K562 (cell line): Measurements from ENCODE around the gene COL23A1. TPM values are rescaled to one million over a fixed set of nuclear protein-coding genes. Genes with fewer than 3 reads are reported as not detected.

Source experiments
- BCOR ChIP-seq: fragments of 450-650 bp; IDR thresholded peaks from 2 replicates; pipeline ENCODE4 v1.6.1; 2016
- CBX1 ChIP-seq: sonication (generic); IDR thresholded peaks from 2 replicates; pipeline ENCODE4 v1.6.1; 2016; ENCODE audit warnings: antibody characterized with exemption, low read depth, mild to moderate bottlenecking
- CBX3 ChIP-seq, 2 experiments: IDR thresholded peaks; 1 replicate in 1 of 2; 2 replicates in 1 of 2; pipeline ENCODE4 v1.6.1; 2012; ENCODE audit warnings: inconsistent platforms in 2 of 2, low read length in 2 of 2, borderline replicate concordance in 1 of 2, control low read depth in 1 of 2
- CHD4 ChIP-seq: fragments of 200-600 bp; sonication (generic); IDR thresholded peaks from 3 replicates; pipeline ENCODE4 v1.6.1; 2012; ENCODE audit warnings: low read depth, mild to moderate bottlenecking, mixed read lengths, low read length, inconsistent platforms; ENCODE audit not compliant: insufficient read depth, insufficient replicate concordance, poor library complexity, severe bottlenecking
- CREM ChIP-seq: IDR thresholded peaks from 2 replicates; pipeline ENCODE4 v1.6.1; 2014; ENCODE audit warnings: antibody characterized with exemption, low read depth
- KDM1A ChIP-seq, 2 experiments: fragments of 450-650 bp; IDR thresholded peaks; 2 replicates each; pipeline ENCODE4 v1.6.1; 2016; ENCODE audit warnings: mild to moderate bottlenecking in 2 of 2
- MTA3 ChIP-seq: fragments of 450-650 bp; formaldehyde crosslinking; IDR thresholded peaks from 2 replicates; pipeline ENCODE4 v1.6.1; 2017; ENCODE audit warnings: mild to moderate bottlenecking, borderline replicate concordance
- RAD21 ChIP-seq, 2 experiments: fragments of 250-450 bp in 1 of 2; fragments of 450-650 bp in 1 of 2; sonication (Bioruptor Pico) in 1 of 2; formaldehyde crosslinking in 1 of 2; IDR thresholded peaks in 1 of 2; conservative IDR thresholded peaks in 1 of 2; 2 replicates each; pipeline versions ENCODE4 v1.4.0 to v1.8.0; 2020 to 2022; ENCODE audit warnings: mild to moderate bottlenecking in 2 of 2, moderate library complexity in 1 of 2
- SLC30A9 ChIP-seq: fragments of 250-450 bp; sonication (Bioruptor Pico); IDR thresholded peaks from 2 replicates; pipeline ENCODE4 v1.8.0; 2022; ENCODE audit warnings: mild to moderate bottlenecking, moderate library complexity
- STAG1 ChIP-seq: sonication (generic); formaldehyde crosslinking; IDR thresholded peaks from 2 replicates; pipeline ENCODE4 v1.5.0; 2020; ENCODE audit warnings: missing genetic modification reagents, borderline replicate concordance
- YY1 ChIP-seq, 3 experiments: IDR thresholded peaks; 2 replicates each; pipeline ENCODE4 v1.6.1; 2011; ENCODE audit warnings: low read length in 2 of 3, mild to moderate bottlenecking in 2 of 3, moderate library complexity in 2 of 3, borderline replicate concordance in 1 of 3, control low read depth in 1 of 3, low read depth in 1 of 3; ENCODE audit not compliant: insufficient read depth in 3 of 3, insufficient replicate concordance in 2 of 3, control insufficient read depth in 1 of 3, insufficient read length in 1 of 3; ENCODE audit errors: extremely low read depth in 1 of 3
- ZFP36 ChIP-seq: fragments of 150-350 bp; IDR thresholded peaks from 2 replicates; pipeline ENCODE4 v1.6.1; 2018; ENCODE audit warnings: low read length, low read depth; ENCODE audit not compliant: partially characterized antibody
- ZFX ChIP-seq: sonication (generic); formaldehyde crosslinking; IDR thresholded peaks from 2 replicates; pipeline ENCODE4 v1.8.0; 2022; ENCODE audit warnings: mild to moderate bottlenecking, missing genetic modification reagents, moderate library complexity
- ZNF785 ChIP-seq: fragments of 250-450 bp; sonication (Bioruptor Pico); IDR thresholded peaks from 2 replicates; pipeline ENCODE4 v1.4.0; 2020; ENCODE audit warnings: mild to moderate bottlenecking
- polyA plus RNA-seq, 8 experiments: library from polyadenylated mRNA; depleted of rRNA in 4 of 8; stranded (reverse) in 5 of 8; unstranded in 3 of 8; fragments of >200 nt; fragmentation: Nextera tagmentation in 2 of 8; fragmentation: Illumina TruSeq in 1 of 8; extraction: Ambion mirVana in 2 of 8; extraction: Trizol in 1 of 8; gene quantifications; 2 replicates each; pipeline versions ENCODE4 v1.2.1 to v1.2.3, GENCODE V29; 2011 to 2014; ENCODE audit warnings: inconsistent platforms in 1 of 8, missing spikeins in 1 of 8
- total RNA-seq, 7 experiments: library from RNA; depleted of rRNA in 6 of 7; stranded (reverse); fragments of >200 nt in 6 of 7; fragmentation: Illumina TruSeq in 2 of 7; extraction: Trizol in 2 of 7; gene quantifications; 2 replicates each; pipeline versions ENCODE4 v1.2.1 to v1.2.3, GENCODE V29; 2011 to 2021; ENCODE audit warnings: low replicate concordance in 1 of 7
- TF ChIP-seq, protein P1 (sequence below), 2 experiments: fragments of 450-650 bp; conservative IDR thresholded peaks; 2 replicates each; pipeline ENCODE4 v1.6.1; 2017; ENCODE audit warnings: mild to moderate bottlenecking in 2 of 2, moderate library complexity in 2 of 2
- TF ChIP-seq, protein P2 (sequence below), 2 experiments: fragments of 450-650 bp; formaldehyde crosslinking in 1 of 2; IDR thresholded peaks; 2 replicates each; pipeline versions ENCODE4 v1.4.0 to v1.6.1; 2014 to 2020; ENCODE audit warnings: mild to moderate bottlenecking in 2 of 2, borderline replicate concordance in 1 of 2, low read depth in 1 of 2

COL23A1 gene
- total and polyA plus RNA-seq, 9 of the 15 experiments (the other 6 are each of a cell fraction or from before 2014, with no cell fraction given), result 0.09 TPM; not detected in 8

GRCh38 chr5:178234750-178235587, 355.2 kb downstream of the COL23A1 start (continued):
- TF ChIP-seq SLC30A9 (CRISPR knock-in tag) (no peak), ZFP36 (peak; percentile 89), KDM1A (IDR thresholded peaks at IDR 0.05) (peak; percentile 71 to 75), RAD21 (CRISPR knock-in tag; conservative IDR thresholded peaks at IDR 0.05 in 1 of 2, IDR thresholded peaks at IDR 0.05 in 1 of 2) (peak; percentile 68 to 74), CBX3 (IDR thresholded peaks at IDR 0.05; ENCODE audit: borderline replicate concordance in 1 of 2, low read length in 2 of 2) (peak in 1 of 2 experiments; percentile 43; a peak in 1 of 3 replicates), MTA3 (peak; percentile 36; the same call in 1 of the 2 replicates), CHD4 (peak; percentile 83), STAG1 (CRISPR knock-in tag) (peak; percentile 61; the same call in 1 of the 2 replicates), YY1 (IDR thresholded peaks at IDR 0.05; ENCODE audit: borderline replicate concordance in 1 of 3, control insufficient read depth in 1 of 3, extremely low read depth in 1 of 3, insufficient read depth in 3 of 3, insufficient read length in 1 of 3, insufficient replicate concordance in 2 of 3, low read depth in 1 of 3, low read length in 2 of 3) (peak in 1 of 3 experiments; percentile 27), CREM (peak; percentile 41; the same call in 1 of the 2 replicates), BCOR (peak; percentile 96), CBX1 (peak; percentile 87; the same call in 1 of the 2 replicates), ZFX (CRISPR knock-in tag) (peak; percentile 19; the same call in 1 of the 2 replicates), ZNF785 (CRISPR knock-in tag) (no peak)
- TF ChIP-seq, protein P1, sequence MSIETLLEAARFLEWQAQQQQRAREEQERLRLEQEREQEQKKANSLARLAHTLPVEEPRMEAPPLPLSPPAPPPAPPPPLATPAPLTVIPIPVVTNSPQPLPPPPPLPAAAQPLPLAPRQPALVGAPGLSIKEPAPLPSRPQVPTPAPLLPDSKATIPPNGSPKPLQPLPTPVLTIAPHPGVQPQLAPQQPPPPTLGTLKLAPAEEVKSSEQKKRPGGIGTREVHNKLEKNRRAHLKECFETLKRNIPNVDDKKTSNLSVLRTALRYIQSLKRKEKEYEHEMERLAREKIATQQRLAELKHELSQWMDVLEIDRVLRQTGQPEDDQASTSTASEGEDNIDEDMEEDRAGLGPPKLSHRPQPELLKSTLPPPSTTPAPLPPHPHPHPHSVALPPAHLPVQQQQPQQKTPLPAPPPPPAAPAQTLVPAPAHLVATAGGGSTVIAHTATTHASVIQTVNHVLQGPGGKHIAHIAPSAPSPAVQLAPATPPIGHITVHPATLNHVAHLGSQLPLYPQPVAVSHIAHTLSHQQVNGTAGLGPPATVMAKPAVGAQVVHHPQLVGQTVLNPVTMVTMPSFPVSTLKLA (conservative IDR thresholded peaks at IDR 0.05), result no peak
- TF ChIP-seq, protein P2, sequence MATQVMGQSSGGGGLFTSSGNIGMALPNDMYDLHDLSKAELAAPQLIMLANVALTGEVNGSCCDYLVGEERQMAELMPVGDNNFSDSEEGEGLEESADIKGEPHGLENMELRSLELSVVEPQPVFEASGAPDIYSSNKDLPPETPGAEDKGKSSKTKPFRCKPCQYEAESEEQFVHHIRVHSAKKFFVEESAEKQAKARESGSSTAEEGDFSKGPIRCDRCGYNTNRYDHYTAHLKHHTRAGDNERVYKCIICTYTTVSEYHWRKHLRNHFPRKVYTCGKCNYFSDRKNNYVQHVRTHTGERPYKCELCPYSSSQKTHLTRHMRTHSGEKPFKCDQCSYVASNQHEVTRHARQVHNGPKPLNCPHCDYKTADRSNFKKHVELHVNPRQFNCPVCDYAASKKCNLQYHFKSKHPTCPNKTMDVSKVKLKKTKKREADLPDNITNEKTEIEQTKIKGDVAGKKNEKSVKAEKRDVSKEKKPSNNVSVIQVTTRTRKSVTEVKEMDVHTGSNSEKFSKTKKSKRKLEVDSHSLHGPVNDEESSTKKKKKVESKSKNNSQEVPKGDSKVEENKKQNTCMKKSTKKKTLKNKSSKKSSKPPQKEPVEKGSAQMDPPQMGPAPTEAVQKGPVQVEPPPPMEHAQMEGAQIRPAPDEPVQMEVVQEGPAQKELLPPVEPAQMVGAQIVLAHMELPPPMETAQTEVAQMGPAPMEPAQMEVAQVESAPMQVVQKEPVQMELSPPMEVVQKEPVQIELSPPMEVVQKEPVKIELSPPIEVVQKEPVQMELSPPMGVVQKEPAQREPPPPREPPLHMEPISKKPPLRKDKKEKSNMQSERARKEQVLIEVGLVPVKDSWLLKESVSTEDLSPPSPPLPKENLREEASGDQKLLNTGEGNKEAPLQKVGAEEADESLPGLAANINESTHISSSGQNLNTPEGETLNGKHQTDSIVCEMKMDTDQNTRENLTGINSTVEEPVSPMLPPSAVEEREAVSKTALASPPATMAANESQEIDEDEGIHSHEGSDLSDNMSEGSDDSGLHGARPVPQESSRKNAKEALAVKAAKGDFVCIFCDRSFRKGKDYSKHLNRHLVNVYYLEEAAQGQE (IDR thresholded peaks at IDR 0.05; ENCODE audit: borderline replicate concordance), result peak; percentile 50; the same call in 1 of the 2 replicates
- TF ChIP-seq, protein P2 (CRISPR knock-in tag; IDR thresholded peaks at IDR 0.05; ENCODE audit: low read depth), result no peak
